GM12873 (cell line): ENCODE data around the gene CCDC9.

Source experiments
- CTCF ChIP-seq: IDR thresholded peaks from 2 replicates; pipeline ENCODE4 v1.5.1; 2012; ENCODE audit warnings: low read depth, mild to moderate bottlenecking, moderate library complexity, low read length, control low read depth; ENCODE audit not compliant: insufficient read depth; ENCODE audit errors: missing control alignments

The CCDC9 gene

GRCh38 chr19:47229676-47230053 is 26.7 kb upstream of the CCDC9 start:
- no peak for TF ChIP-seq CTCF

DNA sequence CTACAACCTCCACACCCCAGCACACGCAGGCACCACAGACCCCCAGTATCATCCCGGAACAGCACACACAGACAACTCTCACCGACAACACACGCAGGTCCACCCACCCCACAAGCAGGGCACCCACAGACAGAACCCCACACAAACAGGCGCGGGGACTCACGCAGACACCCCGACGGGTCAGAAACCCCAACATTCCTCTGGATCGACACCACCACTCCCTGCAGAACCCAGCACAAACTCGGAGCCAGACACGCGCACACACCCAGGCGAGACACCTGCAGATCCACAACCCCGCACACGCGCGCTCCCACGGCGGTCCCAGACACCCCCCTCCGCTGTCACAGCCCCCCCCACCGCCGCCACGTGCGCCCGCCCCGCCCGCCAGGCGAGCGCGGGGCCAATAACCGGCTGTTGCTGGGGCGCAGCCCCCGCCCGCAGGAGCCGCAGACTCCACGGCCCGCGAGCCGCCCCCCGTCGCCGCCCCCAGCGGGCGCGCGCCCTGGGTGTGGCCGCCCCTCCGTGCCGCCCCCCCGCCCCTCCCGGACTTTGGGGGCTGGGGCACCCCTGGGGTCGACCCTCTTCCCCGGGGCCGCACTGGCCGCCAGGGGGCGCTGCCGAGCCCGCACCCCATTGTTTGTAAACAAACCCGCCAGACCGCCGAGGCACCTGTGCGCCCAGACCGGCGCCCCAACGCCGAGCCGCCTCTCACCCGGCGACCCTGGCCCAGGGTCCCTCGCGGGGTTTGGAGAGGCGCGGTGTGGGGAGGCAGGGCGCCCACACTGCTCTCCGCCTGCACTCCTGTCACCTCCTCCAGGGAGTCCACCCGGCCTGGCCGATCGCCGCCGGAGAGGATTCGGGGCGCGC is 26.0 kb upstream of the CCDC9 start:
- TF ChIP-seq CTCF, result peak; percentile 73

DNA sequence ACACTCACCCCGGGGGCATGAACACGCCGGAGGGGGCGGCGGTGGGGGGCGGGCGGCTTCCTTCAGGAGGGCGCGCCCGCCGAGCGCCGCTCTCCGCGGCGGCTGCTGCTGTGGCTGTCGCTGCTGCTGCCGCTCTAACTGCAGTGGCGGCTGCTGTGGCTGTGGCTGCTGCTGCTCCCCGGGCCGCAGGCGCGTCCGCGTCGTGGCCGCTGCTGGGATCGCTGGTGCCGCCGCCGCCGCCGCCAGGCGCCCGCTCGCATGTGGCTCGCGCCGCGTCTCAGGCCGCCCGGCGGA is 25.5 kb upstream of the CCDC9 start, which contains the start of gene BBC3:
BBC3 (minus strand) TSS at position 279 of the 294 bp plus-strand sequence. CDS start 2,768 bp downstream, outside the sequence.
- TF ChIP-seq CTCF, result no peak

GRCh38 chr19:47231215-47232054 is 24.9 kb upstream of the CCDC9 start:
- TF ChIP-seq CTCF, result no peak

GRCh38 chr19:47232422-47233211 is 23.7 kb upstream of the CCDC9 start:
- TF ChIP-seq CTCF, result no peak

DNA sequence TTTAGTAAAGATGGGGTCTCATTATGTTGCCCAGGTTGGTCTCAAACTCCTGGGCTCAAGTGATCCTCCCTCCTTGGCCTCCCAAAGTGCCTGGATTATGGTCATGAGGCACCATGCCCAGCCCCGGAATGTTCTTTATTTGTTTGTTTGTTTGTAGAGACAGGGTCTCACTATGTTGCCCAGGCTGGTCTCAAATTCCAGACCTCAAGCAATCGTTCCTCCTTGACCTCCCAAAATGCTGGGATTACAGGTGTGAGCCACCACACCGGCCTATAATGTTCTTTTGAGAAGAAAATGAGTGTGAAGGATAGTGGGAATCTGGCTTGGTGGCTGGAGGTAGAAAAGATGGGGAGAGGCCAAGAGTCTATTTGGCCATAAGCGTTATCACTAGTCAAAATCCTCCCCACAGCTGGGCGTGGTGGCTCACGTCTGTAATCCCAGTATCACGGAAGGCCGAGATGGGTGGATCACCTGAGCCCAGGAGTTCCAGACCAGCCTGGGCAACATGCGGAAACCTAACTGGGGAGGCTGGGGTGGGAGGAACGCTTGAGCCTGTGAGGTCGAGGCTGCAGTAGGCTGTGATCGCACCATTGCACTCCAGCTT is 20.2 kb upstream of the CCDC9 start:
- TF ChIP-seq CTCF, result no peak
